Epidermal melanocyte (primary cell): Measurements from ENCODE around the gene ALKBH6.
"Not testable (repeated sequence)": the region's sequence is repeated elsewhere in the genome, so short reads cannot be mapped to it uniquely, and the experiment has no call there.

Experiments
- DNase-seq: peaks from one replicate; pipeline ENCODE4 v3.0.0; 2011; ENCODE audit warnings: low spot score; ENCODE audit not compliant: insufficient read length

The ALKBH6 gene

DNA sequence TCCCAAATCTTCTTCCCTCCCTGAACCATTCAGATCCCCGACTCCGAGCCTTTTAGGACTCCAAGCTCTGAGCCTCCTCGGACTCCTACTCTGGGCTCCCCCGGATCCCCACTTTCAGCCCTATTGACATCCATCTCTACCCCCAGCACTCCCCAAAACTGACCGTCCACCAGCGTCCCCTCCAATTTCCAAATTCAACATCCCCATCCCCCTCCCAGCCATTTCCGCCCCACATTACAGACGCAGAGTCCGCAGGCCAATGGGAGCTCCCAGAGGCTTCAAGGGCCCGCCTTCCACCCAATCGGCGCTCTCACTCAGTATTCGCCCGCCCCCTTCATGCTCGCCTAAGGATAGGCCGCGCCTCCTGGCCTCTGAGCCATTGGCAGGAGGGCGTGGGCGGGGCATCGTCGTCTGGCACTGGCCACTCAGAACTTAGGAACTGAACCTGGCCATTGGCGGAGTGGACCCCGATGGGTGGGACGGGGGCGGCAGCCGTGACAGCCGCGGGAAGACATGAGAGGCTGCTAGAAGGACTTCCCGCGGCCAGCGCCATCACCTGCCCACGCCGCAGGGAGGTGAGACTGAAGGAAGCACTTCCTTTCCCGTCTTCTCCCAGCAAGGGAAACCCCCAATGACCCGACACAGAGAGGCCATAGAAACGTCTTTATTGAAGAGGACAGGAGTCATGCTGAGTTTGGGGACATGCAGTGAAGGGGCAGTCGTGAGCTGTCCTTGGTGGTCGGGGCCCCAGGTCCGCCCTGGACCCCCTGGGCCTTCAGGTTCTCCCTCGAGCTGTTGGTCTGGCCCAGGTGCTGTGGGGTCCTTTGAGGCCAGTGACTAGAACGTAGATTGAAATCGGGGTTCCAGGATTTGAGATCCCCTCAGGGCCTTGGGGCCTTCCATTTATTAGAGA, at the start of gene ALKBH6:
TSS of gene ALKBH6 (minus strand) at position 202 of the 913 bp plus-strand sequence. CDS start 816 bp downstream, outside the sequence.
- DNase-seq, result peak; percentile 100

- DNase-seq, result no peak
Observed at GRCh38 chr19:36061367-36061766, 47.4 kb upstream of the ALKBH6 start.

- DNase-seq, result peak; percentile 78
Observed at GRCh38 chr19:36060430-36060829, 46.4 kb upstream of the ALKBH6 start.

DNA sequence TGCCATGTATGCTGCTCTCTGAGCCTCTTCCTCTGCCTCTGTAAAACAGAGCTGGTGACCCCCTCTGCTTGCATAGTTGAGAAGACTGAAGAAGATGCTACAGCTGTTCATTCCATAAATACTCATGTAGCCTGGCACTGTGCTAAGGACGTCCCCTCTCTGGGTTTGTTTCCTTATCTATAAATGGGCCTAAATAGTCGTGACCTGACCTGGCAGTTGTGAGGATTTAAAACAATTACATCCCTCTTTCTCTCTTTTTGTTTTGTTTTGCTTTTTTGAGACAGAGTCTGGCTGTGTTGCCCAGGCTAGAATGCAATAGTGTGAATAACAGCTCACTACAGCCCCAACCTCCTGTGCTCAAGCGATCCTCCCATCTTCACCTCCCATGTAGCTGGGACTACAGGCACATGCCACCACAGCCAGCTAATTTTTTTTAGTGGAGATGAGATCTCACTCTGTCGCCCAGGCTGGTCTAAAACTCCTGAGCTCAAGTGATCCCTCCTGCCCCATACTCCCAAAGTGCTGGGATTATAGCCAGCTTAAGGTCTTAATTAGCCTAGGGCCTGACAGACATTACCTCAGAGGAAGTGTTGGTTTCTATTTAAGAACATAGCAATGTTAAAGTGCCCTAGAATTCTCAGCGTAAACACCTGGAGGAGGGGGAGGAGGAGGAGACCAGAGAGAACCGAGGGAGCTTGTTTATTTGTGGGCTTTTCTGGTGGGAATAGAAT, 45.3 kb upstream of the ALKBH6 start:
- DNase-seq, result no peak

GRCh38 chr19:36058481-36059179, 44.6 kb upstream of the ALKBH6 start:
- no peak for DNase-seq

- peak; percentile 94 for DNase-seq
Observed at GRCh38 chr19:36054733-36055686, 41.0 kb upstream of the ALKBH6 start, which contains the start of gene WDR62. WDR62 (plus strand) TSS chr19:36054897; CDS start chr19:36054972, 75 bp downstream.

DNA sequence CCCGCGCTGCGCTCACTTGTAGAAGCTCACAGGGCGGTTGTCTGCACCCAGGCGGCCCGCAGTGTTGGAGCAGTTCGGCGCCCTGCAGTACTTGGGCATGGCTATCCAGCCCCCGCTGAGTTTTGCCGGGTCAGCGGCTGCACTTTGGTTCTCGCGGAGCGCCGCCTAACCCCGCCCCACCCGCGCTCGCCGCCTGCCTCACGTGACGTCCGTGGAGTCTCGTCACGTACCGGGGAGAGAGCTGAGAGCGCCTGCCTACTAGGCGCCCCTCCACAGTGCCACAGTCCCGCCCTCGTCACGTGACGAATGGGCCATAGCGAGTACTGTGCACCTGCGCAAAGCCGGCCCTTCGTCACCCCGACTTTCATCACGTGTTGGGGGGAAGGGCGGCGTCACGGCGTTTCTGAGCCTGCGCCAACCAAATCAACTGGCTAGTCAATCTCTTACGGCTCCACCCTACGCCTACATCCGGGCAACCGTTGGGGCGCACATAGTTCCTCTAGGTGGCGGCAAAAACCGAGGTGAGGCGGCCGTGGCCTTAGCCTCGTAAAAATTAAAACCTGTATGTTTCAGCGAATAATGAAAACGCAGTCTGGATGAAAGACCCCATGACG, 40.2 kb upstream of the ALKBH6 start, which contains the start of gene THAP8:
TSS of gene THAP8 (minus strand) at position 167 of the 614 bp plus-strand sequence. CDS start at position 99, 68 bp downstream.
- peak; percentile 97 for DNase-seq

GRCh38 chr19:36051637-36052036, 37.6 kb upstream of the ALKBH6 start:
- no peak for DNase-seq

DNA sequence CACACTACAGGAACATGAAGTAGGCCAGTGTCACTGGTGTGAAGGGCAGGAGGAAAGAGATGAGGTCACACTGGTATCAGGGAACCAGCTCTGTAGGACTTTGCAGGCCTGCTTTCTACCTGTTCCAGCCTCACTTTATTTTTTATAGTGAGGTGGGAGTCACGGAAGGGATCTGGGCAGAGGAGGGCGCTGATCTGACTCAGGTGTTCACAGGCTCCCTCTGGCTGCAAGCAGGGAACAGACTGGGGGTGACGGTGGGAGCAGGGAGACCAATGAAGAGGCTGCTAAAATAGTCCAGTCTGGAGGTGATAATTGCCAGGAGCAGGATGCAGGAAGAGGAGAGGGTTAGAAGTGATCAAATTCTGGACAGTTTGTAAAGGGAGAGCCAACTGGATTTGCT, 37.2 kb upstream of the ALKBH6 start:
- no peak for DNase-seq

GRCh38 chr19:36049080-36049698, 35.2 kb upstream of the ALKBH6 start:
- DNase-seq, result no peak

GRCh38 chr19:36047835-36048234, 33.8 kb upstream of the ALKBH6 start:
- no peak for DNase-seq

DNA sequence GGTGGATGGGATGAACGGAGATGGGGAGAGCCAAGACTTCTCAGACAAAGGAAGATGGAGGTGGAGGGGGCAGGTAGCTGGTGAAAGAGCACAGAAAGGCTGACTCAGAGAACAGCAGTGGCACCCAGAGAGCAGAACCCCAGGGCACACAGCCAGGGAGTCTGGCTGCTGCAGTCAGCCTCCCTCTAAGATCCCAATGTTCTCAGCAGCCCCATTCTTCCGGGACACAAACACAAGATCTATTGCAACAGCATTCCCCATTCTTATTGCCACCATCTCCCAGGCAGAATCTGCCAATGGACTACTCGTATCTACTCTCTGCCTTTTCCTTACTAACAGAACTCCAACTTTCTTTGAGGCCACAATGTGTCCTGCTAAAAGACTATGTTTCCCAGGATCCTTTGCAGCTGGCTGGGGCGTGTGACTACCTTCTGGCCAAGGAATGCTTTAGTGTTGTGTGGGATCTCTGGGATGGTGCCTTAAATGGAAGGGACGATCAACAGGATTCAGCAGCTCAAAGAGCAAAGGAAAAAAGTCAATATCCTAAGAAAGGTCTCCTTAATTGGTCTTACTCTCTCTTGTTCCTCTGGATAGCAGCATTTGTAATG, 32.5 kb upstream of the ALKBH6 start:
- no peak for DNase-seq

- DNase-seq, result no peak
Observed at GRCh38 chr19:36043952-36044351, 29.9 kb upstream of the ALKBH6 start.

GRCh38 chr19:36041831-36042230, 27.8 kb upstream of the ALKBH6 start:
- DNase-seq, result no peak

DNA sequence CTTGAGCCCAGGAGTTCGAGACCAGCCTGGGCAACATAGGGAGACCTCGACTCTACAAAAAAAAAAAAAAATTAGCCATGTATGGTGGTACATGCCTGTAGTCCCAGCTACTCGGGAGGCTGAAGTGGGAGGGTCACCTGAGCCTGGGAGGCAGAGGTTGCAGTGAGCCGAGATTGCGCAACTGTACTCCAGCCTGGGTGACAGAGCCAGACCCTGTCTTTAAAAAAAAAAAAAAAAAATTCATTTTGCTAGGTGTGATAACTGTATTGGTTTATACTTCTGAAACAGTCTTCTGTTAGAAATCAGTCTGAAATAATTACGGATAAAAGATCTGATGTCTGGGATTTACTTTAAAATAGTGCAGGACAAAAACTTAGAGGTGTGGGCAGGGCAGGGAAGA, 27.1 kb upstream of the ALKBH6 start:
- not testable (repeated sequence) for DNase-seq

DNA sequence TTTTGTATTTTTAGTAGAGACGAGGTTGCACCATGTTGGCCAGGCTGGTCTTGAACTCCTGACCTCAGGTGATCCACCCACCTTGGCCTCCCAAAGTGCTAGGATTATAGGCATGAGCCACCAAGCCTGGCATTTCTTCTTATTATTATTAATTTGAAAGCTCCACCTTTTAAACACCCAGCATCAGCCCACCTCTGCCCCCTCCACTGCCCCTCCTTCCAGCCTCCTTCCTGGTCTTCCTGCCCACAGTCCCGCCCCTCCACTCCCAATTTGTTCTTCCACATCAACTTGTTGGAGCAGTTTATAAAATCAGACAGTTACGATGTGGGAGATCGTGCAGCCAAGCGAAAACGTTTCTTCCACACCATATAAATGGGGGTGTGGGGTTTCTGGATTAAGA, 26.5 kb upstream of the ALKBH6 start:
- no peak for DNase-seq

DNA sequence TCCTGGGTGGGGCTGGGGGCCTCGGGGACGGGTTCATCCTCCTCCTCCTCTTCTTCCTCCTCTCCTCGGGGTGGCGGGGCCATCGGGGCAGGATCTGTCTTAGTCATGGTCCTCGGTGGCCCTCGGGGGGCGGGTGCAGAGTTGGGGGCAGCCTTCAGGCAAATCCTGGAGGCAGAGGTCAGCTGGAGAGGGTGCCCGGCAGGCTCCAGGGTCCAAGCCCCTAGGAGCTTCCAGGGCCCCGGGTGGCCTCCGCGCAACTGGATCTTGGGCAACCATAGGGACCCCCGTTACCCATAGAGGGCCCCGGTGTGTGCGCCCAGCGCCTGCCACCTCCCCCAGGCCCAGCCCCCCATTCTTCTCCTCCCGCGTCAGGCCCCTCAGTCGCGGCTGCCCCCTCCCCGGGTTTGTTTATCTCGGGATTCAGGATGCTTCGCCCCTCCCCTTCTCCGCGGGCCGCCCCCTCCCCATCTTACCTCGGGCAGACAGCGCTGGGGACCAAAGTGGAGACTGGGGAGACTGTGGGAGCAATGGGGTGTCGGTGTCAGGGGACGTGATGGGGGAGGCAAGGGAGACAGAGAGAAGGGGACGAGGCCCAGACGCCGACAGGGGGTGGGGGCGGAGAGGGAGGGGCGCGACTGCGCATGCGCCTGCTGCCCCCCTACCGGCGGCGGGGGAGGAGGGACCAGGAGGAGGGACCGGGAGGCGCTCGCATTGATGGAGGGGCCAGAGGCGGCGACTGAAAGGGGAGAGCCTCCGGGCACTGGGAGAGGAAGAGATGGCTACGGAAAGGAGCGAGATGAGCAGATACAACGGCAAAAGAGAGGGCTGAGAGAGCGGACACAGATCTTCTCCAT, 18.5 kb upstream of the ALKBH6 start, which contains the start of gene CLIP3:
TSS of gene CLIP3 (minus strand) at position 623 of the 854 bp plus-strand sequence. CDS start at position 107, 516 bp downstream.
- peak; percentile 99 for DNase-seq

DNA sequence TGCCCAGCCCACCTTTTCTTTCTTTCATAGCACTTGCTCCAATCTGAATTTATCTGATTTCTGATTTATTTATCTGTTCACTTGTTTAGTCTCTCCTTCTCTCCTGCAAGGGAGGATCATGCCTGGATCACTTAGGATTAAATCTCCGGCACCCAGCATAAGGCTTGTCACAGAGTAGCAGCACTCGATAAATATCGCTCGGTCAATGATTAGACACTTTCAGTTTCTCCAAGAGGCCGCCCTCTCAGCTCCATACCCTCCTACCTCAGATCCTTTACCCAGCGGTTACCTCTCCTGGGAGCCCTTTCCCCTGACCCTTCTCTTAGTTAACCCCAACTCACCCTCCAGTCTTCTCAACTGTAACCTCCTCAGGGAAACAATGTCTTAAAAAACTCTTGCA, 17.3 kb upstream of the ALKBH6 start:
- no peak for DNase-seq
